K562 (cell line): Measurements from ENCODE around the gene SLCO3A1. TPM values are rescaled to one million over a fixed set of nuclear protein-coding genes. Genes with fewer than 3 reads are reported as not detected.

Source experiments
- ATAC-seq: fragments of 200-7000 bp; cut with Tn5 transposase; 3 replicates; pipeline ENCODE4 v1.9.1; 2020; ENCODE audit warnings: moderate library complexity
- BruUV-seq: library from RNA; stranded (reverse); fragments of 400-500 nt; replicated peaks from 2 replicates; lab custom pipeline; 2021; lab: Mats Ljungman, UMichigan
- CTCF ChIA-PET: fragments of 300-600 bp; formaldehyde crosslinking; extraction: SDS; loops from one replicate; lab custom pipeline; 2021; ENCODE audit warnings: low intra/inter-chr PET ratio; lab: Yijun Ruan, JAX
- POLR2A ChIA-PET: fragments of 300-600, 350-650 bp; sonication (Branson Sonifier 250); formaldehyde crosslinking; extraction: SDS; loops from one replicate; lab custom pipeline; 2021; ENCODE audit warnings: antibody characterized with exemption, inconsistent platforms; lab: Yijun Ruan, JAX
- DNase-seq, 4 experiments: peaks; one replicate each; pipeline versions ENCODE4 v3.0.0 to v3.0.0-alpha.2; 2011 to 2018; ENCODE audit warnings: low spot score in 3 of 4, mixed read lengths in 3 of 4; ENCODE audit errors: extremely low read depth in 1 of 4
- FAIRE-seq: peaks from 2 replicates; lab custom pipeline; 2011; peaks lifted over from hg19 to GRCh38; lab: Jason Lieb, UNC
- H2AFZ ChIP-seq: 2 replicates; pipeline ENCODE4 v1.6.0; 2011; ENCODE audit warnings: low read depth, low read length, control low read depth, inconsistent platforms
- H3K27ac ChIP-seq: fragments of 200-600 bp; 3 replicates; pipeline ENCODE4 v1.8.0; 2011; ENCODE audit warnings: low read depth, mild to moderate bottlenecking, control low read depth, inconsistent platforms, low read length, moderate library complexity, mixed read lengths; ENCODE audit errors: extremely low read depth
- H3K27me3 ChIP-seq, 2 experiments: fragments of 300-600 bp in 1 of 2; 2 replicates in 1 of 2; 3 replicates in 1 of 2; pipeline versions ENCODE4 v1.6.0 to v1.8.0; 2011; ENCODE audit warnings: inconsistent platforms in 2 of 2, low read length in 2 of 2, mild to moderate bottlenecking in 1 of 2, mixed read lengths in 1 of 2, moderate library complexity in 1 of 2; ENCODE audit not compliant: control insufficient read depth in 2 of 2, insufficient read depth in 2 of 2
- H3K36me3 ChIP-seq: fragments of 300-600 bp; 3 replicates; pipeline ENCODE4 v1.8.0; 2011; ENCODE audit warnings: mild to moderate bottlenecking, low read length, inconsistent platforms; ENCODE audit not compliant: control insufficient read depth, insufficient read depth
- H3K4me1 ChIP-seq, 2 experiments: fragments of 200-600 bp in 1 of 2; replicated peaks in 1 of 2; 2 replicates in 1 of 2; 3 replicates in 1 of 2; pipeline versions ENCODE4 v1.5.1 to v1.8.0; 2011; ENCODE audit warnings: inconsistent platforms in 2 of 2, low read length in 2 of 2, mild to moderate bottlenecking in 1 of 2, mixed read lengths in 1 of 2, moderate library complexity in 1 of 2; ENCODE audit not compliant: control insufficient read depth in 2 of 2, insufficient read depth in 2 of 2
- H3K4me2 ChIP-seq: 2 replicates; pipeline ENCODE4 v1.6.1; 2011; ENCODE audit warnings: low read length, control low read depth, inconsistent platforms, mixed read lengths; ENCODE audit not compliant: insufficient read depth
- H3K4me3 ChIP-seq: fragments of 200-600 bp; sonication (generic), shearing (Covaris generic); 2 replicates; pipeline ENCODE4 v1.5.1; 2016; ENCODE audit warnings: control low read depth, inconsistent platforms
- H3K79me2 ChIP-seq: fragments of 200-600 bp; 3 replicates; pipeline ENCODE4 v1.8.0; 2011; ENCODE audit warnings: low read length, inconsistent platforms; ENCODE audit not compliant: control insufficient read depth, insufficient read depth
- H3K9ac ChIP-seq, 2 experiments: 2 replicates each; pipeline versions ENCODE4 v1.6.0 to v1.6.1; 2011; ENCODE audit warnings: low read depth in 2 of 2, low read length in 2 of 2, control low read depth in 1 of 2, inconsistent platforms in 1 of 2, mild to moderate bottlenecking in 1 of 2, mixed read lengths in 1 of 2; ENCODE audit not compliant: insufficient read depth in 1 of 2
- H3K9me1 ChIP-seq: one replicate; pipeline ENCODE4 v1.6.0; 2011; ENCODE audit warnings: inconsistent platforms, mild to moderate bottlenecking, low read length, moderate library complexity; ENCODE audit not compliant: control insufficient read depth, insufficient read depth
- H3K9me3 ChIP-seq: replicated peaks from 2 replicates; pipeline ENCODE4 v1.5.1; 2011; ENCODE audit warnings: low read depth, low read length, inconsistent platforms; ENCODE audit not compliant: control insufficient read depth, insufficient read depth
- H4K20me1 ChIP-seq: replicated peaks from 2 replicates; pipeline ENCODE4 v1.6.1; 2011; ENCODE audit warnings: low read length, inconsistent platforms, mixed read lengths; ENCODE audit not compliant: control insufficient read depth, insufficient read depth
- CHD1 ChIP-seq: fragments of 200-600 bp; sonication (generic); IDR thresholded peaks from one replicate; pipeline ENCODE4 v1.6.1; 2012; ENCODE audit warnings: mild to moderate bottlenecking, moderate library complexity, low read length, inconsistent platforms
- DDX20 ChIP-seq: fragments of 450-650 bp; IDR thresholded peaks from 2 replicates; pipeline ENCODE4 v1.6.1; 2016; ENCODE audit warnings: missing genetic modification characterization, low read depth, mild to moderate bottlenecking, missing compliant biosample characterization, moderate library complexity
- EGR1 ChIP-seq: fragments of 450-650 bp; conservative IDR thresholded peaks from 2 replicates; pipeline ENCODE4 v1.6.1; 2017; ENCODE audit warnings: mild to moderate bottlenecking
- NR2F6 ChIP-seq: fragments of 450-650 bp; formaldehyde crosslinking; IDR thresholded peaks from 2 replicates; pipeline ENCODE4 v1.4.0; 2020; ENCODE audit warnings: mild to moderate bottlenecking
- ZBED1 ChIP-seq: IDR thresholded peaks from 2 replicates; pipeline ENCODE4 v1.6.1; 2014
- ZNF707 ChIP-seq: fragments of 250-450 bp; sonication (Bioruptor Pico); conservative IDR thresholded peaks from 2 replicates; pipeline ENCODE4 v1.8.0; 2022; ENCODE audit warnings: inconsistent platforms, mild to moderate bottlenecking, moderate library complexity
- ZNF766 ChIP-seq: fragments of 200-800 bp; sonication (Bioruptor generic); conservative IDR thresholded peaks from 2 replicates; pipeline ENCODE4 v1.6.1; 2016; ENCODE audit warnings: missing genetic modification characterization, missing compliant biosample characterization
- WGBS: fragments of 100-300 bp; shearing (Covaris generic); methylation state at CpG from one replicate; pipeline ENCODE4 v1.1.6; 2016; ENCODE audit warnings: low coverage, mixed read lengths; ENCODE audit not compliant: insufficient coverage; ENCODE audit errors: missing lambda C conversion rate; 5-methylcytosine and 5-hydroxymethylcytosine counted together
- in situ Hi-C: fragments of 300-500 bp; cut with MboI; formaldehyde crosslinking; loops from 4 replicates; pipeline ENCODE4 v1.15.0; 2018; ENCODE audit warnings: inconsistent platforms, mixed read lengths
- intact Hi-C: fragments of 100-400 bp; cut with micrococcal nuclease; formaldehyde crosslinking; loops from 2 replicates; pipeline ENCODE4 v1.14.2; 2022
- polyA plus RNA-seq, 8 experiments: library from polyadenylated mRNA; depleted of rRNA in 4 of 8; stranded (reverse) in 5 of 8; unstranded in 3 of 8; fragments of >200 nt; fragmentation: Nextera tagmentation in 2 of 8; fragmentation: Illumina TruSeq in 1 of 8; extraction: Ambion mirVana in 2 of 8; extraction: Trizol in 1 of 8; gene quantifications; 2 replicates each; pipeline versions ENCODE4 v1.2.1 to v1.2.3, GENCODE V29; 2011 to 2014; ENCODE audit warnings: inconsistent platforms in 1 of 8, missing spikeins in 1 of 8
- total RNA-seq, 7 experiments: library from RNA; depleted of rRNA in 6 of 7; stranded (reverse); fragments of >200 nt in 6 of 7; fragmentation: Illumina TruSeq in 2 of 7; extraction: Trizol in 2 of 7; gene quantifications; 2 replicates each; pipeline versions ENCODE4 v1.2.1 to v1.2.3, GENCODE V29; 2011 to 2021; ENCODE audit warnings: low replicate concordance in 1 of 7
- TF ChIP-seq, protein P1 (sequence below): sonication (generic); formaldehyde crosslinking; IDR thresholded peaks from 2 replicates; pipeline ENCODE4 v1.8.1; 2023; ENCODE audit warnings: mild to moderate bottlenecking, missing genetic modification reagents
- TF ChIP-seq, protein P2 (sequence below): fragments of 250-450 bp; sonication (Bioruptor Pico); IDR thresholded peaks from 2 replicates; pipeline ENCODE4 v1.4.0; 2020; ENCODE audit warnings: borderline replicate concordance

SLCO3A1 gene
- total and polyA plus RNA-seq, 9 of the 15 experiments (the other 6 are each of a cell fraction or from before 2014, with no cell fraction given) = 0.01 to 0.84 (median 0.06) TPM; not detected in 3

DNA sequence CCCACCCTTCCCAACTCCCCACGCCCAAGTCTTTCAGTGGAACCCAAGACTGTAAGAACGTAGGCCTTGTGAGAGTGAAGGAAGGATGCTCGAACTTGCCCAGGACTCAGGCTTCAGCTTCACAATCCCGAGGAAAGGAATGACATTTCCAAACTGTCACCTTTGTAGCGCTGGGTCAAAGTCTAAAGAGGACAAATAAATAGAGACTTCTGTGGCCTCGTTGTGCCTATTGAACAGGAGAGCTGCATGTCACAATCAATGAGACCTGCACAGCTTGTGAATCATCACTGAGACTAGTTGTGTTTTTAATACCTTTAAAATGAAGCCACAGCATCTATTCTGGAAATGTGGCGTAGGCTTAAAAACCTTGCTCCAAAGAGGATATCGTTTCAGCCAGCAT is 317.4 kb downstream of the SLCO3A1 start (continued):
- TF ChIP-seq, protein P1, sequence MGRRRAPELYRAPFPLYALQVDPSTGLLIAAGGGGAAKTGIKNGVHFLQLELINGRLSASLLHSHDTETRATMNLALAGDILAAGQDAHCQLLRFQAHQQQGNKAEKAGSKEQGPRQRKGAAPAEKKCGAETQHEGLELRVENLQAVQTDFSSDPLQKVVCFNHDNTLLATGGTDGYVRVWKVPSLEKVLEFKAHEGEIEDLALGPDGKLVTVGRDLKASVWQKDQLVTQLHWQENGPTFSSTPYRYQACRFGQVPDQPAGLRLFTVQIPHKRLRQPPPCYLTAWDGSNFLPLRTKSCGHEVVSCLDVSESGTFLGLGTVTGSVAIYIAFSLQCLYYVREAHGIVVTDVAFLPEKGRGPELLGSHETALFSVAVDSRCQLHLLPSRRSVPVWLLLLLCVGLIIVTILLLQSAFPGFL = no peak
- TF ChIP-seq ZBED1 = no peak
- no peak for TF ChIP-seq DDX20 (tag)
- no peak for TF ChIP-seq ZNF766 (CRISPR knock-in tag)
- TF ChIP-seq, protein P2, sequence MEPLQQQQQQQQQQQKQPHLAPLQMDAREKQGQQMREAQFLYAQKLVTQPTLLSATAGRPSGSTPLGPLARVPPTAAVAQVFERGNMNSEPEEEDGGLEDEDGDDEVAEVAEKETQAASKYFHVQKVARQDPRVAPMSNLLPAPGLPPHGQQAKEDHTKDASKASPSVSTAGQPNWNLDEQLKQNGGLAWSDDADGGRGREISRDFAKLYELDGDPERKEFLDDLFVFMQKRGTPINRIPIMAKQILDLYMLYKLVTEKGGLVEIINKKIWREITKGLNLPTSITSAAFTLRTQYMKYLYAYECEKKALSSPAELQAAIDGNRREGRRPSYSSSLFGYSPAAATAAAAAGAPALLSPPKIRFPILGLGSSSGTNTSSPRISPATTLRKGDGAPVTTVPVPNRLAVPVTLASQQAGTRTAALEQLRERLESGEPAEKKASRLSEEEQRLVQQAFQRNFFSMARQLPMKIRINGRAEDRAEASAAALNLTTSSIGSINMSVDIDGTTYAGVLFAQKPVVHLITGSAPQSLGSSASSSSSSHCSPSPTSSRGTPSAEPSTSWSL (CRISPR knock-in tag) = no peak
- no peak for TF ChIP-seq NR2F6 (CRISPR knock-in tag)
- TF ChIP-seq CHD1 = no peak
- TF ChIP-seq ZNF707 (CRISPR knock-in tag) = no peak

DNA sequence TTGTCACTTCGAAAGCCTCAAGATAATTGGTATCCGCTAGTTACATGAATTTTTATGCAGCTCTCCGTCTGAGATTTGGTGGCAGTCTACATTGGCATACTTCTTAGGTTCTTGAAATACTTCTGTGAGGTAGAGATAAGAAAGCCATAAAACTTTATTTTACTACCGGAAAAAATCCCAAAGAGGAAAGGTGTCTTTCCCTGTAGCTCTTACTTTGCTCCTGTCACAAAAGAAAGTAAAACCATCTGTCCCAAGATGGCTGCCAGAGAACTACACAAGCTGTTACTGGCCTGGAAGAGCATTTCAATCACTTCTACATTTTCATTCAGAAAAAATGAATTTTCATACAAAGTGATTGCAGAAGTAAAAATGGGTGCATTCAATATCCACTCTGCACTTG is 325.4 kb downstream of the SLCO3A1 start:
- Histone ChIP-seq H3K27me3 (peaks cover 0 to 8% of the 10 kb centered on the region in 2 experiments; a peak in 1 of 5 replicates), H3K9me1 (no peaks in the 10 kb centered on the region), H3K4me3 (no peak overlapping the region), H3K27ac (no peak overlapping the region), H3K9me3 (no peaks in the 10 kb centered on the region), H3K4me2 (no peak overlapping the region), H2AFZ (no peak overlapping the region), H4K20me1 (no peaks in the 10 kb centered on the region), H3K4me1 (no peaks in the 10 kb centered on the region)
- ChIA-PET CTCF (no interaction called here), POLR2A (interaction anchor here (0.6 kb wide), 1 partner anchor 41 kb away, joined by 3 read pairs; no protein-coding TSS in a partner anchor)
- no TSS peak for BruUV-seq
- DNase-seq (no peak), FAIRE-seq (no peak), ATAC-seq (no peak)
- in situ Hi-C loops = no loop called here
- WGBS = 0% methylated on average over 4 of the region's 4 CpGs
- no peak for TF ChIP-seq EGR1
- TF ChIP-seq, all 486 proteins: peak for 0
- Histone ChIP-seq H3K9ac (no peak overlapping the region), H3K36me3 (no peaks in the 10 kb centered on the region), H3K79me2 (no peaks in the 10 kb centered on the region)
- intact Hi-C loops = no loop called here
